Measurements from ENCODE around the gene FRMD4A. TPM values are rescaled to one million over a fixed set of nuclear protein-coding genes. Genes with fewer than 3 reads are reported as not detected.

Gene FRMD4A
- total and polyA plus RNA-seq, 10 of the 15 experiments (the other 5 are each of a cell fraction or from before 2014, with no cell fraction given), result 17.8 to 75.2 (median 39.1) TPM

- Histone ChIP-seq H3K4me1 (ENCODE audit: control insufficient read depth, insufficient read depth, low read length) (no peaks in the 10 kb centered on the region), H3K9ac (ENCODE audit: control insufficient read depth, insufficient read depth, low read length) (no peak overlapping the region), H2AFZ (ENCODE audit: control insufficient read depth, low read depth, low read length) (no peak overlapping the region), H3K27me3 (replicated peaks in 1 of 2; ENCODE audit: control insufficient read depth in 2 of 2, insufficient read depth in 2 of 2, low read length in 1 of 2) (peaks cover 2 to 7% of the 10 kb centered on the region in 2 experiments; a peak in 3 of 4 replicates), H4K20me1 (ENCODE audit: control insufficient read depth, insufficient read depth) (no peaks in the 10 kb centered on the region), H3K36me3 (ENCODE audit: control insufficient read depth in 2 of 2, insufficient read depth in 2 of 2, low read length in 1 of 2) (no peaks in the 10 kb centered on the region), H3K4me3 (no peak overlapping the region), H3K79me2 (ENCODE audit: control insufficient read depth, insufficient read depth, low read length) (no peaks in the 10 kb centered on the region), H3K9me3 (replicated peaks; ENCODE audit: control insufficient read depth, insufficient read depth, low read length) (no peaks in the 10 kb centered on the region), H3K27ac (ENCODE audit: control insufficient read depth, insufficient read depth) (no peak overlapping the region), H3K4me2 (ENCODE audit: control insufficient read depth, insufficient read depth) (no peak overlapping the region)
- no peak for TF ChIP-seq NFXL1 (IDR thresholded peaks at IDR 0.05; ENCODE audit: borderline replicate concordance)
- no peak for TF ChIP-seq ZNF622 (IDR thresholded peaks at IDR 0.05)
- TF ChIP-seq NR2C1 (IDR thresholded peaks at IDR 0.05), result no peak
- no peak for TF ChIP-seq ZNF274 (IDR thresholded peaks at IDR 0.05; ENCODE audit: insufficient read depth, insufficient read length)
- TF ChIP-seq SIX5 (IDR thresholded peaks at IDR 0.05; ENCODE audit: low read depth, low read length, severe bottlenecking), result no peak
- TF ChIP-seq CBX3 (IDR thresholded peaks at IDR 0.05; ENCODE audit: borderline replicate concordance, low read depth), result no peak
- TF ChIP-seq SMC3 (IDR thresholded peaks at IDR 0.05; ENCODE audit: borderline replicate concordance, low read length), result no peak
- ATAC-seq (no peak), DNase-seq (ENCODE audit: low read depth, low spot score) (no peak), FAIRE-seq (no peak)
- POLR2A ChIA-PET, result no interaction called here
- CTCF ChIA-PET, result interaction anchor here (0.6 kb wide), 1 partner anchor 546 kb away, joined by 3 read pairs; no protein-coding TSS in a partner anchor
- in situ Hi-C loops (cut with MboI), result no loop called here
- intact Hi-C loops (cut with micrococcal nuclease; ENCODE audit: unreplicated experiment), result no loop called here
- WGBS (ENCODE audit: insufficient coverage, insufficient replicate concordance, low lambda C conversion rate, missing lambda C conversion rate), result 0% methylated on average over 2 of the region's 2 CpGs
- RAD21 ChIA-PET (ENCODE audit: unreplicated experiment), result no interaction called here
- no TSS peak for BruUV-seq (replicated peaks)
- SMC1A ChIA-PET (ENCODE audit: uncharacterized antibody, unreplicated experiment), result no interaction called here
Measured at GRCh38 chr10:14261336-14261735, 69.4 kb downstream of the FRMD4A start.

GRCh38 chr10:14259696-14260566 lies 70.8 kb downstream of the FRMD4A start:
- no peaks in the 10 kb centered on the region for H3K4me1 ChIP-seq (ENCODE audit: control insufficient read depth, insufficient read depth, low read length)
- 13% methylated on average over 7 of the region's 7 CpGs for WGBS (ENCODE audit: insufficient coverage, insufficient replicate concordance, low lambda C conversion rate, missing lambda C conversion rate)
- H3K36me3 ChIP-seq (ENCODE audit: control insufficient read depth in 2 of 2, insufficient read depth in 2 of 2, low read length in 1 of 2), result no peaks in the 10 kb centered on the region
- H3K4me2 ChIP-seq (ENCODE audit: control insufficient read depth, insufficient read depth), result no peak overlapping the region
- SMC1A ChIA-PET (ENCODE audit: uncharacterized antibody, unreplicated experiment), result no interaction called here
- no peak for DNase-seq (ENCODE audit: low read depth, low spot score)
- H3K4me3 ChIP-seq, result no peak overlapping the region
- H3K9ac ChIP-seq (ENCODE audit: control insufficient read depth, insufficient read depth, low read length), result no peak overlapping the region
- no peaks in the 10 kb centered on the region for H3K79me2 ChIP-seq (ENCODE audit: control insufficient read depth, insufficient read depth, low read length)
- in situ Hi-C loops (cut with MboI) (no loop called here), intact Hi-C loops (cut with micrococcal nuclease; ENCODE audit: unreplicated experiment) (no loop called here)
- no peak overlapping the region for H2AFZ ChIP-seq (ENCODE audit: control insufficient read depth, low read depth, low read length)
- peaks cover 2 to 7% of the 10 kb centered on the region in 2 experiments; a peak in 3 of 4 replicates for H3K27me3 ChIP-seq (replicated peaks in 1 of 2; ENCODE audit: control insufficient read depth in 2 of 2, insufficient read depth in 2 of 2, low read length in 1 of 2)
- TF ChIP-seq NRF1 (conservative IDR thresholded peaks at IDR 0.05; ENCODE audit: low read depth, low read length), result no peak
- TF ChIP-seq PAX5 (IDR thresholded peaks at IDR 0.05; ENCODE audit: borderline replicate concordance, low read depth, low read length), result no peak
- no peak for TF ChIP-seq MYC (IDR thresholded peaks at IDR 0.05; ENCODE audit: insufficient read depth, insufficient read length, insufficient replicate concordance, low read length, severe bottlenecking)
- TF ChIP-seq YBX1 (IDR thresholded peaks at IDR 0.05), result no peak
- no peak for TF ChIP-seq SKIL (IDR thresholded peaks at IDR 0.05; ENCODE audit: low read depth, poor library complexity, severe bottlenecking)
- no peak for TF ChIP-seq SPI1 (IDR thresholded peaks at IDR 0.05; ENCODE audit: borderline replicate concordance, insufficient read depth, low read depth, low read length)
- no peak for TF ChIP-seq PBX3 (IDR thresholded peaks at IDR 0.05; ENCODE audit: insufficient replicate concordance, low read depth, low read length)
- no peaks in the 10 kb centered on the region for H3K9me3 ChIP-seq (replicated peaks; ENCODE audit: control insufficient read depth, insufficient read depth, low read length)
- CTCF ChIA-PET, result no interaction called here
- RAD21 ChIA-PET (ENCODE audit: unreplicated experiment), result no interaction called here
- no peaks in the 10 kb centered on the region for H4K20me1 ChIP-seq (ENCODE audit: control insufficient read depth, insufficient read depth)
- POLR2A ChIA-PET, result interaction anchor here (0.7 kb wide), 1 partner anchor 1278 kb away, joined by 4 read pairs; no protein-coding TSS in a partner anchor
- no peak overlapping the region for H3K27ac ChIP-seq (ENCODE audit: control insufficient read depth, insufficient read depth)
- ATAC-seq, result no peak
- no peak for FAIRE-seq
- BruUV-seq (replicated peaks), result no TSS peak

All from GM12878 (cell line).